DOHH2 (cell line): Measurements from ENCODE around the gene CLTCL1.

Experiments used
- H3F3A ChIP-seq: fragments of 200-600 bp; sonication (generic), shearing (Covaris generic); 2 replicates; pipeline ENCODE4 v1.6.0; 2016; ENCODE audit warnings: antibody characterized with exemption, mild to moderate bottlenecking; ENCODE audit not compliant: control insufficient read depth, insufficient read depth
- H3K27ac ChIP-seq: fragments of 200-600 bp; sonication (generic); 2 replicates; pipeline ENCODE4 v1.5.1; 2014; ENCODE audit warnings: low read depth, mild to moderate bottlenecking, low read length, moderate library complexity
- H3K27me3 ChIP-seq: fragments of 200-600 bp; sonication (generic); 2 replicates; pipeline ENCODE4 v1.6.1; 2014; ENCODE audit warnings: mild to moderate bottlenecking, low read length, mixed read lengths; ENCODE audit not compliant: control insufficient read depth
- H3K36me3 ChIP-seq: fragments of 200-600 bp; sonication (generic); 2 replicates; pipeline ENCODE4 v1.6.1; 2014; ENCODE audit warnings: mild to moderate bottlenecking, low read length, moderate library complexity, mixed read lengths; ENCODE audit not compliant: control insufficient read depth
- H3K4me1 ChIP-seq: fragments of 200-600 bp; sonication (generic); 2 replicates; pipeline ENCODE4 v1.6.1; 2014; ENCODE audit warnings: mild to moderate bottlenecking, low read length, mixed read lengths; ENCODE audit not compliant: control insufficient read depth
- H3K4me2 ChIP-seq: fragments of 200-600 bp; sonication (generic); 2 replicates; pipeline ENCODE4 v1.6.0; 2014; ENCODE audit warnings: mild to moderate bottlenecking, low read length, moderate library complexity
- H3K4me3 ChIP-seq: fragments of 200-600 bp; sonication (generic); 2 replicates; pipeline ENCODE4 v1.5.1; 2014; ENCODE audit warnings: mild to moderate bottlenecking, low read length, mixed read lengths
- H3K79me2 ChIP-seq: fragments of 200-600 bp; sonication (generic); 2 replicates; pipeline ENCODE4 v1.6.1; 2014; ENCODE audit warnings: mild to moderate bottlenecking, low read length, mixed read lengths; ENCODE audit not compliant: control insufficient read depth
- H3K9me2 ChIP-seq: fragments of 200-600 bp; sonication (generic); replicated peaks from 2 replicates; pipeline ENCODE4 v1.6.1; 2014; ENCODE audit warnings: mild to moderate bottlenecking, low read length, mixed read lengths; ENCODE audit not compliant: control insufficient read depth
- H3K9me3 ChIP-seq: fragments of 200-600 bp; sonication (generic); 2 replicates; pipeline ENCODE4 v1.6.1; 2014; ENCODE audit warnings: antibody characterized with exemption, low read length, mixed read lengths; ENCODE audit not compliant: control insufficient read depth, insufficient read depth
- H4K20me1 ChIP-seq: fragments of 200-600 bp; sonication (generic); 2 replicates; pipeline ENCODE4 v1.6.0; 2014; ENCODE audit warnings: low read depth, mild to moderate bottlenecking, antibody characterized with exemption, low read length, moderate library complexity; ENCODE audit not compliant: control insufficient read depth, insufficient read depth
- CTCF ChIP-seq: fragments of 200-600 bp; sonication (generic); IDR thresholded peaks from one replicate; pipeline ENCODE4 v1.5.1; 2014; ENCODE audit warnings: antibody characterized with exemption, mild to moderate bottlenecking, low read depth, low read length; ENCODE audit not compliant: poor library complexity, severe bottlenecking
- EZH2phosphoT487 ChIP-seq: fragments of 200-600 bp; sonication (generic); IDR thresholded peaks from 2 replicates; pipeline ENCODE4 v1.6.1; 2017; ENCODE audit warnings: borderline replicate concordance, mild to moderate bottlenecking, antibody characterized with exemption, low read length, moderate library complexity, mixed read lengths

CLTCL1 gene

GRCh38 chr22:19132693-19133400 lies 158.7 kb downstream of the CLTCL1 start:
- peaks cover 35% of the 10 kb centered on the region for H3K36me3 ChIP-seq
- H3K4me2 ChIP-seq: no peak overlapping the region
- no peaks in the 10 kb centered on the region for H4K20me1 ChIP-seq
- H3K79me2 ChIP-seq: no peaks in the 10 kb centered on the region
- no peak overlapping the region for H3K27ac ChIP-seq
- TF ChIP-seq CTCF: no peak
- no peak for TF ChIP-seq EZH2phosphoT487
- no peaks in the 10 kb centered on the region for H3K9me2 ChIP-seq
- H3F3A ChIP-seq: no peaks in the 10 kb centered on the region
- H3K27me3 ChIP-seq: no peaks in the 10 kb centered on the region
- no peak overlapping the region for H3K4me3 ChIP-seq
- no peaks in the 10 kb centered on the region for H3K4me1 ChIP-seq
- H3K9me3 ChIP-seq: no peaks in the 10 kb centered on the region

GRCh38 chr22:19132153-19132552 lies 159.4 kb downstream of the CLTCL1 start:
- no peak overlapping the region for H3K27ac ChIP-seq
- peaks cover 32% of the 10 kb centered on the region for H3K36me3 ChIP-seq
- H3K4me1 ChIP-seq: no peaks in the 10 kb centered on the region
- no peaks in the 10 kb centered on the region for H3F3A ChIP-seq
- H3K27me3 ChIP-seq: no peaks in the 10 kb centered on the region
- no peaks in the 10 kb centered on the region for H3K79me2 ChIP-seq
- H3K4me3 ChIP-seq: no peak overlapping the region
- H3K9me3 ChIP-seq: no peaks in the 10 kb centered on the region
- H3K4me2 ChIP-seq: no peak overlapping the region
- TF ChIP-seq CTCF (no peak), EZH2phosphoT487 (no peak)
- H3K9me2 ChIP-seq: no peaks in the 10 kb centered on the region
- H4K20me1 ChIP-seq: no peaks in the 10 kb centered on the region

GRCh38 chr22:19131685-19132015 lies 159.9 kb downstream of the CLTCL1 start:
- H3K4me1 ChIP-seq: no peaks in the 10 kb centered on the region
- peaks cover 29% of the 10 kb centered on the region for H3K36me3 ChIP-seq
- no peaks in the 10 kb centered on the region for H3K9me2 ChIP-seq
- H3K4me3 ChIP-seq: no peak overlapping the region
- TF ChIP-seq CTCF (no peak), EZH2phosphoT487 (no peak)
- H3F3A ChIP-seq: no peaks in the 10 kb centered on the region
- H3K79me2 ChIP-seq: no peaks in the 10 kb centered on the region
- no peak overlapping the region for H3K27ac ChIP-seq
- no peaks in the 10 kb centered on the region for H3K27me3 ChIP-seq
- H3K9me3 ChIP-seq: no peaks in the 10 kb centered on the region
- H4K20me1 ChIP-seq: no peaks in the 10 kb centered on the region
- H3K4me2 ChIP-seq: no peak overlapping the region
